AG10803 (cell line): Measurements from ENCODE around the gene ARRDC1.
A peak's percentile ranks its signal among the peaks of the same experiment; 100 is the strongest.

ENCODE experiments used
- DNase-seq: peaks from one replicate; pipeline ENCODE4 v3.0.0; 2010; ENCODE audit warnings: low read depth
- H3K4me3 ChIP-seq: 2 replicates; pipeline ENCODE4 v1.5.1; 2011; ENCODE audit warnings: mild to moderate bottlenecking, low read length, control low read depth
- TF ChIP-seq, protein P1 (sequence below): conservative IDR thresholded peaks from 2 replicates; pipeline ENCODE4 v1.5.1; 2011; ENCODE audit warnings: mild to moderate bottlenecking, low read length, control low read depth, inconsistent platforms

ARRDC1 gene

DNA sequence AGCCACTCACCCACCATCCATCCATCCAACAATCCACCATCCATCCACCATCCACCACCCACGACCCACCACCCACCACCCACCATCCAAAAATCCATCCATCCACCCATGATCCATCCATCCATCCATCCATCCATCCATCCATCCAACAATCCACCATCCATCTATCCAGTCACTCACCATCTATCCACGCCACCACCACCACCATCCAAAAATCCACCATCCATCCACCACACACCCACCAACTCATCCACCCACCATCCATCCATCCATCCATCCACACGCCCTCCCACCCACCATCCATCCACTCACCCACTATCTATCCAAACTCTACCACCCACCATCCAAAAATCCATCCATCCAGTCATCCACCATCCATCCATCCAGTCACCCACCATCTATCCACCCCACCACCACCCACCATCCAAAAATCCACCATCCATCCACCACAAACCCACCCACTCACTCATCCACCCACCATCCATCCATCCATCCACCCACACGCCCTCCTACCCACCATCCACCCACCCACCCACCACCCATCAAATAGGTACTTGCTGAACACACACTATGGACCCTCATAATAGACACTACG, 35.8 kb upstream of the ARRDC1 start:
- DNase-seq, result no peak
- no peak overlapping the region for H3K4me3 ChIP-seq
- TF ChIP-seq, protein P1, sequence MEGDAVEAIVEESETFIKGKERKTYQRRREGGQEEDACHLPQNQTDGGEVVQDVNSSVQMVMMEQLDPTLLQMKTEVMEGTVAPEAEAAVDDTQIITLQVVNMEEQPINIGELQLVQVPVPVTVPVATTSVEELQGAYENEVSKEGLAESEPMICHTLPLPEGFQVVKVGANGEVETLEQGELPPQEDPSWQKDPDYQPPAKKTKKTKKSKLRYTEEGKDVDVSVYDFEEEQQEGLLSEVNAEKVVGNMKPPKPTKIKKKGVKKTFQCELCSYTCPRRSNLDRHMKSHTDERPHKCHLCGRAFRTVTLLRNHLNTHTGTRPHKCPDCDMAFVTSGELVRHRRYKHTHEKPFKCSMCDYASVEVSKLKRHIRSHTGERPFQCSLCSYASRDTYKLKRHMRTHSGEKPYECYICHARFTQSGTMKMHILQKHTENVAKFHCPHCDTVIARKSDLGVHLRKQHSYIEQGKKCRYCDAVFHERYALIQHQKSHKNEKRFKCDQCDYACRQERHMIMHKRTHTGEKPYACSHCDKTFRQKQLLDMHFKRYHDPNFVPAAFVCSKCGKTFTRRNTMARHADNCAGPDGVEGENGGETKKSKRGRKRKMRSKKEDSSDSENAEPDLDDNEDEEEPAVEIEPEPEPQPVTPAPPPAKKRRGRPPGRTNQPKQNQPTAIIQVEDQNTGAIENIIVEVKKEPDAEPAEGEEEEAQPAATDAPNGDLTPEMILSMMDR, result no peak

DNA sequence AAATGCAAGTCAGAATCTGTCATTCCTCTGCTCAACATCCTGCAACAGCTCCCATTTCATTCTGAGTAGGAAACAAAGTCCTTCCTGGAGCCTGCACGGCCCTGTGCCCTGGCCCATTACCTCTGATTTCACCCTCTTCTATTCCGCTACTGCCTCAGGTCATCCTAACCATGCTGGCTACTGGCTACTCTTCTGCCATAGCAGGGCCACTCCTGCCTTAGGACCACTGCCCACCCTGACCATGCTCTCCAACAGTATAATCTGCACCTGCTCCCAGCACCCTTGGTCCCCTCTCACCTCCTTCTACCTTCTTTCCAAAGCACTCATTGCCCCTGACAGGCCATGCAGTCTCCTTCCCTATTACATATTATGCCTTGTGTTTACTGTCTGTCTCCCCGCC, 34.9 kb upstream of the ARRDC1 start:
- DNase-seq, result no peak
- TF ChIP-seq, protein P1, result no peak
- H3K4me3 ChIP-seq, result no peak overlapping the region

DNA sequence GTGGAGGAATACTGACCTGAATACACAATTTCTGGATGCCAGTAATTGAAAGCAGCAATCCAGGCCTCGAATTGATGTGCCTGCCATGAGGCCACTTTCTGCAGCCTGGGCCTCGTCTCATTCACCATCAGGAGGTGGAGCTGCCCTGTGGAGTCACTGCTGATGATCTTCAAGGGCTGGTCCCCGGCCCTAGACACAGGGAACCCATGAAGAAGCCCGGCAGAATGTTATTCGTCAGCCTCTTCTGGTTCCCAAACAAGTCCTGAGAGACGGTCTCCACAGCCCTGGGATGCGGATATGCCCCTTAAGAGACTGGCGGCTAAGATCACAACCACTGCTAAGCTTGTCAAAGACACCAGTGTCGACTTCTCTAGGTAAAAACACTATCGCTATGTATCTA, 31.3 kb upstream of the ARRDC1 start:
- TF ChIP-seq, protein P1, result no peak
- H3K4me3 ChIP-seq, result no peak overlapping the region
- no peak for DNase-seq

DNA sequence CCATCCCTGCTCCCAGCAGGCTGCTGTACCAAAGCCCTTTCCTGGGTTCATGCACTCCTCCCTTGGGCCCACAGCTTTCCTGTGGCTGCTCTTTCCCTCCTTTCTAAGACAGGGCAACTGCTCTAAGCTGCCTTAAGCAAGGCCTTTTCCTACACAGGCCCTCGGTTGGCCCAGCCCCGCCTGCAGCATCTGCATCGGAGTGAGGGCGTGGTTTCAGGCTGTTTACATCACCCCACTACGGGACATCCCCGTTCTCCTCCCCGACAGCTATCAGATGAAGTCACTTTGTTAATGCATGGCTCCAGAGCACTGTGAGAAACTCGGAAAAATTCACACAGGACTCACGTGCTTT, 30.1 kb upstream of the ARRDC1 start:
- DNase-seq, result no peak
- TF ChIP-seq, protein P1, result no peak
- H3K4me3 ChIP-seq, result no peak overlapping the region

DNA sequence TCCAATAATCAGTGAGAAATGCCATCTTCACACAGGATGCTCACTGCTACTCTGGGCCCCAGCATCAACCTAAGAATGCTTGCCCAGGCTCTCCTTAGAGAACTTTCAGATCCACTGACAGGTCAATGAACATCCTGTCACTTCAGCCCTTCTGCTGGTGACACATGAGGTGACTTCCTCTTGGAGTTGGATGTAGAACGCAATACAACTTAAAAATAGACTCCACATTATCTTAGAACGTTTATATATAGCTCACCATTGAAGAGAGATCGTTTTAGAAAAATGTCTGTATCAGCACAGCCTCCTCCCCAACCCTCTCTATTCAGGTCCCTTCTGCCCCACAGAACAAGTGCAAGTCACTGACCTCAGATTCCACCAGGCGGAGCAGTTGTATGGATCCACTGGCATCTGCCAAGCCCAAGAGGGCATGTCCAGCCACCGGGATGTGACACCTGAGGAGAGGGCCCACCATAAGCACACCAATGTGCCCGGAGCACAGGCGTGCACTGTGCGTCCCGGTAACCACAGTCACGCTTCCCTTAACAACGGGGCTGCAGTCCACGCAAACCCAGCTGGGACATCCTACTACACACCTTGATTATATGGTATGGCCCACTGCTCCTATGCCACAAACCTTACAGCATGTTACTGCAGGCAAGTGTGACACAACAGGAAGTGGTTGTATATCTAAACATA, 29.6 kb upstream of the ARRDC1 start:
- no peak overlapping the region for H3K4me3 ChIP-seq
- TF ChIP-seq, protein P1, result no peak
- no peak for DNase-seq

DNA sequence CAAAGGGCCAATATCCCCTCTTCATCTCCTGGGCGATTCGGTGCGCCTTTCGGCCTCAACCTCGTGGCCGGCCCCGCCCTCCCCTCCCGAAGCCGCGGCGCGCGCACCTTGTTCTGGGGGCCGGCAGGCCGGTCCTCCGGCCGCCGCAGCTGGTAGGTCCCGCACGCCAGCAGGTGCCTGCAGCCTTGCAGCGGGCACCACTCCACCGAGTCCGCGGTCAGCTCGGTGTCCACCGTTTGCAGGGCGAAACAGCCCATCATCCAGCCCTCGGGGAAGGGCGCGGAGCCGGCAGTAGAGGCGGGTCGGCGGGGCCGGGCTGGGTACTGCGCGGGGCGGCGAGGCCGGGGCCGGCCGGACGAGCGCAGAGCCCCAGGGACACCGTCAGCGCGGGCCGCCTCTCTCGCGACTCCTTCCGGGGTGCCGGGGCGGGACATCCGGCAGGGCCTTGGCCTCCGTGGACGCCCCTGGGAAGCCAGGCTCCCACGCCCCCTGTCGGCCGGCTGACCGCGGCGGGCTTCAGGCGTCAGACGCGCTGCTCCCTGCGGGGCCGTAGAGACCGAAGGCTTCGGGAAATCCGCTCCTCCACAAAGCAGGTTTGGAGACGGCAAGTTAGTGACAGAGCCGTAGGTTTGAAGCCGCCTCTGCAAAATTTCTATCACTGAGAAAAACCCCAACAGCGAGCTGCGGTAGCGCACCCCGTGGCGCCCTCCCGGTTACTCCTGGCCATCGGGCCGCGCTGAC, 26.8 kb upstream of the ARRDC1 start, which contains the start of gene DPH7:
Gene DPH7 (minus strand): TSS at position 408 of the 741 bp plus-strand sequence. CDS start 148 bp downstream, at position 260.
- peak within 1 kb of the TSS; percentile 84 for H3K4me3 ChIP-seq
- DNase-seq, result peak; percentile 87
- TF ChIP-seq, protein P1, result peak; percentile 68
